SW480 (cell line): Measurements from ENCODE around the gene FIGLA.

Experiments
- DNase-seq: peaks from one replicate; pipeline ENCODE4 v3.0.0-alpha.2; 2016; ENCODE audit warnings: low spot score

Gene FIGLA, protein sequence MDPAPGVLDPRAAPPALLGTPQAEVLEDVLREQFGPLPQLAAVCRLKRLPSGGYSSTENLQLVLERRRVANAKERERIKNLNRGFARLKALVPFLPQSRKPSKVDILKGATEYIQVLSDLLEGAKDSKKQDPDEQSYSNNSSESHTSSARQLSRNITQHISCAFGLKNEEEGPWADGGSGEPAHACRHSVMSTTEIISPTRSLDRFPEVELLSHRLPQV

DNA sequence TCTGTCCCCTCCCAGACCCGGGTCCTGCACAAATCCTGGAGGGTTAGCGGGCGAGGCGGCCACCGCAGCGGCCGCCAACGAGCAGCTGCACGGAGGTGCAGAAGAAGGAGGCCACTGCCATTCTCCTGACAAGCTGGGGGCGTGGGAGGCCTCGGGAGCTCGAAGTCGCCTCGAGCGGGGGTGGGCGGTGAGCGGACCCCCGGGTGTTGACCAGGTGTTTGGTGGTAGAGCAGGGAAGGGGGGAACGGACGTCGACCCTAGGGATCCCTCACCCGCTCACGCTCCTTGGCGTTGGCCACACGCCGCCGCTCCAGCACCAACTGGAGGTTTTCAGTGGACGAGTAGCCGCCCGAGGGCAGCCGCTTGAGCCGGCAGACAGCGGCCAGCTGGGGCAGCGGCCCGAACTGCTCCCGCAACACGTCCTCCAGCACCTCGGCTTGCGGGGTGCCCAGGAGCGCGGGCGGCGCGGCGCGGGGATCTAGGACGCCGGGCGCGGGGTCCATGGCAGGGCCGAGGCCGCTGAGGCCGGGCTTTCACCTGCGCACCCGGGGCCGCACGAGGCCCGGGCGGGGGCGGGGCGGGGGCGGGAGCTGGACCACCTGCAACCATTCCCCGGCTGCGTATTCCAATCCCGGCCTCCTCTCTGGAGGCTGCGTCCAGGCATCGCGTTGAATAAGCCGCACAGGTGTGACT is at the start of gene FIGLA:
Gene FIGLA (minus strand): TSS at position 508 of the 693 bp plus-strand sequence. CDS start 5 bp downstream, at position 503.
- no peak for DNase-seq

DNA sequence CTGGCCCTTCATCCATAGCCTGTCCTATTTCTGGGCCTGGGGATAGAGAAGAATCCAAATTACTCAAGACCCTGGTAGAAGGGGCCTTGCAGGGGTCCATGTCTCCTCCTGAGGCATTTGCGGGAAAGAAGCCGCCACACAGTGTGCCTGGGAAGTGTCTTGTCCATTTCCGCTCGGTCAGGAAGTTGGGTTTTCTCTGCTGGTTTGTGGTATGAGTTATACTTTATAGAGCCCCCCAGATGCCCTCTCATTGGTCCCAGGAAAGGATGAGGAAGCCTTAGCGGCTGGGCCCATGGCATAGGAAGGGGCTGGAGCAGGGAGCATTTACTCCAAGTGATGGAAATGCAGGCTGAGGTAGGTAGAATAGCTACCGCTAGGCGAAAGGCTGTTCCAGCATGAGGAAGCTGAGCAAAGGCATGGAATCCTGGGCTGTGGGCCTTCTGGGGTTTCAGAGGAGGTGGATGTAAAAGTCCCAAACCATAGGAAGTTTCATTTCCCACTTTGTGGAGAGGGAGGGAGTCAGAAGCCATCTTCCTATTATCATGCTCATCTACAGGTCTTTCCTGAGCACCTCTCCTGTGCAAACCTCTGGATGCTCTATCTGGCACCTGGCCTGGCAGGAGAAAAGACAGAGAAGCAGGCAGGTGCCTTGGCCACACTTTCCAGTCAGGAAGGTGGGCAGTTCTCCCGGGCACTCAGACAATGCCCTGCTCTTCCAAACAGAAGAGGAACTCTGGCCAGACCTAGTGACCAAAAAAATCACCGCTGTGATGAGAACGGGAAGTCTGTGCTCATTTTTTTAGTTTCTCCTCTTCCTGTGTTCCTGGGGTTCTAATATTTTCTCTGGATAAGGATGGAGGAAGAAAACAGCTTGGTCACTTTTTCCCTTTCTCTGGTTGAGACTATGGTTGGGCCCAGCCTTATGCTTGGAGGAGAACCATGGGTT is 47.8 kb upstream of the FIGLA start:
- no peak for DNase-seq

DNA sequence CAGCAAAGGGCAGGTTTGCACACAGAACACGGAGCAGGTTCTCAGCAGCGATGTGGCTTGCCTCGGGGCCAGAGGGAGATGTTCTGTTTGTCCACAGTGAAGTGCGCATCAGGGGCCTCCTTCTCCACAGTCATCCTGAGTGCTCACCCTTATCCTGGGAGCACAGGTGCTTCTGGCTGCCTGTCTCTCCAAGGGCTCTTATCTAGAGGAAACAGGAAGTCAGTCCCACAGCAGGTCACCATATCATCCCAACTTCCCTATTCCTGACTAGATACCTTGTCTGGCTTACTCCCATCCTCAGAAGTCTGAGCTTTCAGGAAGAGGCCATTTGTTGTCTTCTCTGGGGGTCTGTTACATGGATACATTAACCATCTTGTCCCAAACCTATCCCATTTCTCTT is 45.2 kb upstream of the FIGLA start, which contains the start of gene CD207:
Gene CD207 (minus strand): TSS at position 174 of the 400 bp plus-strand sequence. CDS start 40 bp downstream, at position 134.
- DNase-seq, result no peak

DNA sequence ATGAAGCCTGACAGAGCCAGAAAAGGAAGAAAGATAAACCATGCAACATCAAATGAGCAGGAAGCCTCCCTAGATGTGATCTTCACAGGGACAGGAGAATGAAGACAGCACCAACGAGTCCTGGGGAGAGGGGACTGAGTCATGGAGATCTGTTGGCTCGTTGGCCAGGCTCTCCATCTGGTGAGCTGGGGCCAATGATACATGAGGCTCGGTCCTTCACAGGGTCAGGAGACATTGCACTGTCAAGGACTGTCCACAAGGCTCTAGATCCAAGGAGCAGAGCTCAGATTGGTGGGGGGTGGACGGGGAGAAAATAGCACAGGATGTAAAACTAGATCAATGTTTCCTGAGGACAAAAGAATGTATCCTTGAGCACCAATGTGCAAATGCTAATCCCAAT is 44.4 kb upstream of the FIGLA start:
- DNase-seq, result no peak

DNA sequence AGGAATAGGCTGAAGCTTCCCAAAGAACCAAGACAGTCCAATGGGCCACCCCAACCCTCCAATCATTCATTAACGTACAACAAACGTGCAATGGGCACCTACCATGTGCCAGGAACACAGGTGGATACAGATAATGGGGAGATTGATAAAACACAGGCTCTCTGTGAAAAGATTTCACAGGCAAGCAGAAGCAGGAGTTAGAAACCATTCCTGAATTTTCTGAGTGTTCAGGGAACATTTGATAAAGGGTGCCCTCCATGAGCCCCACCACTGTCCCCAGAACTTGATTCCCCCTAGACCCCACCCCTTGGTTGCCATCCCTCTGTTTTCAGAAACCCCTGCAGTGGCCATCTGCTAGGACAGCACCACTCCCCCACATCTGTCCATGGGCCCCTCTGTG is 43.7 kb upstream of the FIGLA start:
- DNase-seq, result no peak

DNA sequence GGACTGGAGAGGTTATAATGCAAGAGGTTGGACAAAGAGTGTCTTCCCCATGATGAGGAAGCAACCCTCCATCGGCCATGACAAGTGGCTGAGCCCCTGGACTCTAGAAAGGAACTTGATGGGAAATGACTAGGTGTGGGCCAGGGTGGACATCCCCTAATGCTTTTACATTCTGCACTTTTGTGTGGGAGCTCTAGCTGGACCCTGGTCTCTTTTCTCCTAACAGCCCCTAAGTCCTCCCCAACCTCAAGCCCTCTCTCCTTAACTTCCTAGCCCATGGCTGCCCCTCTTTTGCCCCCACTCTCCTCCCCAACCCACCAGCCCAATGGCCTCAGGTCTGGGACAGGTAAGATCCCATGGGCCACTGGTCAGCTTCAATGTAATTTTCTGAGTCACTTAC is 42.8 kb upstream of the FIGLA start:
- no peak for DNase-seq

DNA sequence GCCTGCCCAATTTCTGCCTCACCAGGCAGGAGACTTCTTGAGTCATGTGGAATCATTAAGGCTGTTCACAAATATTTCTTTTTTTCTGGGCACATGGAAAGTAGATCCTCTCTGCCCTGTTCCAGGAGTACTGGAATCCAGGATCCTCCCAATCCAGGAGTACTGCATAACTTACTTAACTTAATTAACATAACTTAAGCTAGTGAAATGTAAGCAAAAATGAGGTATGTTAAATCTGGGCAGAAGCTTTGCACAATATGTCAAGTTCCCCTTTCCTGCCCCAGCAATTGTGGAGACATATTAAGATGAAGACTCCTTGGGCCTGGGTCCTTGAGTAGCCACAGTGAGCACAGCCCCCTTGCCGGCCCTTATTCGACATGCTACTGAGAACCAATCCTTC is 41.9 kb upstream of the FIGLA start:
- DNase-seq, result no peak

DNA sequence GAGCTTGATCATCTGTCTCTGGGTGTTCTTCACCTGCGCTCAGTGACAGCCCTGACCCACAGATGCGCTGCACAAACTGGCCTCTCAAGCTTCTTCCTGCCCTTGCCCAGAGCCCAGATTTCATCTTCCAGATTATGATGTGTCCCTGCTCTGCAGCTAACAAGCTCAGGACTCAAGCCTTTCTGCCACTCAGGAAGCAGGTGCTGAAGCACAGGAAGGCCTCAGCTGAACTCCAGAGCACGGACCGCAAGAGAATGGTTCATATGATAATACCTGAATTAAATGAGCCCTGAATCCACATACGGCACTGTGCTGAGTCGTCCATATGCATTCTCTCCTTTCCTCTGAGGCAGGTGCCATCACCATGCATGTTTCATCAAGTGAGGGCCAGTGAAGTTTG is 41.4 kb upstream of the FIGLA start:
- DNase-seq, result no peak

DNA sequence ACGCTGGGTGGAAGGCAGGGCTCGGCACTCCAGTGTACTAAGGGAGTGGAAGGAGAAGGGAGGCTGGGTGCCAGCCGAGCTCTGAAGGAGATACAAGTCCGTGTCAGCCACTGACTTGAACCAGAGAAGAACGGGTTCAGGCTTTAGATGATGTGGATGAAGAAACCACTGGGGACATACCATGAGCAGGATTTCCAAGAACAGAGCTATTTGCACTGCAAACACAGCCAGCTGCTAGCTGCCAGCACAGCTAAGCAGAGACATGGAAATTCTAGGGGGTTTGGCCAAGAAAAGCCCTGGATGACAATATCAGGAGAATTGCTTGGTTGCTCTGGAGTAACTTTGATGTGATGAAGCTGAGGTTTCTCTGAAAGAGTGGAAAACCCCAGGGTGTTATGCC is 39.9 kb upstream of the FIGLA start:
- no peak for DNase-seq

DNA sequence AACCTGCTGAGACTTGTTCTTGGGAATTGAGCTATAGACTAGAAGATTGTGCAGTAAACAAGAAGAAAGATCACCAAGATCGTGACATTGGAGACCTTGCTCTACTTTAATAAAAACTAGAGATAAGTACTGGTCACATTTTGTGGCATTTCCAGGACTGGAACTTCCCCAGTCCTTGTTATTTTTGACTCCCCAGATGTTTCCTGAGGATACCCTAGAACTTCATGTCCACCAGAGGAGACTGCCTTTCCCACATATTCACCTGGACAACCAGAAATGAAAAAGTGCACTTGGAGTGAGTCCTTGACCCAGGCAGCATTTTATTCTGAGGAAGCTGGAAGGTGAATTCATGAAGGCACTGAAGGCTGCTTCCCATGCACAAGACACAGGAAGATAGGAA is 39.5 kb upstream of the FIGLA start:
- no peak for DNase-seq

DNA sequence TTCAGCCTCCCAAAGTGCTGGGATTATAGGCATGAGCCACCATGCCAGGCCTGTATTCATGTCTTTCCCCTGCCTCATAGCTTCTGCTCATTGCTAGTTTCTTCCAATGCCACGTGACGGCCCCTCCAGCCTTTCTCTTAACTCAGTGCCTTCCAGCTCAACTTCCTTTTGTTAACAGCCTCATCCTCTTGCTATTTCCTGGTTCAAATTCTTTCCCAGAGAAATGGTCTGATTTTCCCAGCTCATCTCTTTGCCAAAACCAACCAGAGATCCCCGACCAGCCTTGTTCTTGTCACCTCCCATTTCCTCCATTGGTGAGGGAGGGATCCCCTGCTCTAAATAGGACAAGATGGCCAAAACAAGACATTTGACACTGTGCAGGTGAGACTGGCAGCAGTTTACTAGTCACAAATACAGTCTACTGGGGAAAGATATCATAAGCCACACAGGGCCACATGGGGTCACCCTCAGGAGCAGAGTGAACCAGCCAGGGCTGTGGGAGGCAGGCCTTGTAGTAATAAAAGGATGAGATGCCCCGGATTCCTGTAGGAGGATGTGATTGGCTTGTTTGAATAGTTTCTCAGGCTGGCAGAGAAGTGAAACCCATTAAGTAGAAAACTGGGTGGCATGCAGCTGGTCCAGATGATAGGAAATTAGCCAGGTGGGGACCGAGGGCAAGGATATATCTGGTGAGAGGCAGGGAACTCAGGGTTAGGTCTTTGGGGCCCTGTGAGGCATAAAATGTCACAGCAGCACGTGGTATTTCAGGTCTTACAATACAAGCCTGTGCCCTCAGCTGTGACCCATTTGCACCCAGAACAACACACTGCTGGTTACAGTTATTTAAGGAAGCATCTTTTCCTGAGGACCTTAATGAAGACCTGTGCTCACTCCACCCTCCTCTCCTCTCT is 38.7 kb upstream of the FIGLA start:
- DNase-seq, result no peak

DNA sequence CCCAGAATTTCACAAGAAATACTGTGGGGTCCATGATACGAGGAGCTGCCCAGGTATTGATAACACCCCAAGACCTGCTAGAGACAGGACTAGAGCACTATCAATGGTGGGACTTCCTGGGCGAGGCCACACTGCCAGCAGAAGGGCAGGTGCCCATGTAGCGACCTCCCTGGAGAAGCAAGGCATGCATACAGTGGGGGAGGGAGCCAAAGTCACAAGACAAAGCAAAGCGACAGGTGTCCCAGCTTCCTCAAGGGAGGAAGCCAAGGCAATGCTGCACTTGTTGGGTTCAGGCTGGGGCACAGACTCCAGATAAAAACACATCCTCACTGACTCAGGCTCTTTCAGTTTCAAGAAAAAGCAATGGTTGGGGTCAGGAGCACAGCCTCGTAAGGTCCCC is 37.7 kb upstream of the FIGLA start:
- no peak for DNase-seq

DNA sequence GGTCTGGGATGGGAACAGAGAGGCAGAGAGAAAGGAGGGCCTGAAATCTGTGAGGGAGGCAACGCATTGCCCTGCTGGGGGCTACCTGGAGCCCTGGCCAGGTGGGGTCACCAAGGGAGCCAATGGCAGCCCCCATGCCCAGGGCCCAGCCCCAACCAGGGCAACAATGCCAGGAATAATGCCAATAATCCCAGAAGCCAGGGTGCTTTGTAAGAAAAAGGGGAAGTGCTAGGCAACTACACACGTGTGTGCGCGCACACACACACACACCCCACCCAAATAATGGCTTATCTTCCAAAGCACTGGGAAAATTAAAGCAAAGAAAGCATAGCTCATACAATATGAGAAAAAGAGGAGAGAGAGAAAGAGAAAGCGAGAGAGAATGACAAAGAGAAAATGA is 36.9 kb upstream of the FIGLA start:
- DNase-seq, result no peak

DNA sequence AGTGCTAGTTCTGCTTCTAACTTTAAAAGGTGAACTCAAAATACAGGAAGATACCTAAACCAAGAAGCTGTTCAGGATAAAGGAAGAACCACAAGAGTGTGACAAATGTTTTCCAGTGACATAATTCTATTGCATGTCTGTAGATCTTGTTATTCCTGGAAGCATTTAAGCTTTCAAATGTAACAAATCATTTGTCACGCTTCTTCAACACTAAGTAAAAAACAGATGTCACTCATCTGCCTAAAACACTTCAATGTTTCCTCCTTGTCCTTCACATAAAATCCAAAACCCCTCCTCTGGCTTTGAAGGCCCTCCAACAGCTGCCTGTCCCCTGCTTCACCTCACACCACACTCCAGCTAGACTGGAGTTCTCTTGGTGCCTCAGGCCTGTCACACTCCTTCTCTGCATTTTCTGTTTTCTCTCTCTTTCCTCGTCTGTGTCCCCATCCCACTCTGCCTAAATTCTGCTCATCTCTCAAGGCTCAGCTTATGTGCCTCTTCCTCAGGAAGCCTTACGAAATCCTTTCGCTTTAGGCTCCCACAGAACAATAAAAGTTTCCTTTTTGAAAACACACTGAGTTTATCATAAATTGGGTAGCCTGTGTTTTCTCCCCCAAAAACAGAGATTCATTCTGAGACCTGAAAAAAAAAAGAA is 36.4 kb upstream of the FIGLA start:
- no peak for DNase-seq

DNA sequence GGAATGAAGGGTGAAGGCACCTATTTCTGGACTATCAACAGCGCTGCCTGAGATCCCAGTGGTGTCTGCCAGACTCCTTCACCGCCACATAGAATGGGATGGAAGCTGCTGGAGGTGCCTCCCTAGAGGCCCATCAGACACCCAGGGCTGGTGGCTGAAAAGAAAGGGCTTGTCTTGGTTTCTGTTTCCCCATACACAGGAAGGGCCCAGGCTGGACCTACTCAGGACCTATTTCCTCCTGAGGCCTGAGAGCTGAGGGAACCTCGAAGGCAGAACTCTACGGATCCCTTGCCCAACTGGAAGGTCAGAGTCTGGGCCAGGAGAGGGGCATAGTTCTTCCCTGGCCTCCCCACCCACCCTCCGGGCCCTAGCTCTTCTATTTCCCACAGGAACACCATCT is 32.8 kb upstream of the FIGLA start:
- DNase-seq, result no peak

DNA sequence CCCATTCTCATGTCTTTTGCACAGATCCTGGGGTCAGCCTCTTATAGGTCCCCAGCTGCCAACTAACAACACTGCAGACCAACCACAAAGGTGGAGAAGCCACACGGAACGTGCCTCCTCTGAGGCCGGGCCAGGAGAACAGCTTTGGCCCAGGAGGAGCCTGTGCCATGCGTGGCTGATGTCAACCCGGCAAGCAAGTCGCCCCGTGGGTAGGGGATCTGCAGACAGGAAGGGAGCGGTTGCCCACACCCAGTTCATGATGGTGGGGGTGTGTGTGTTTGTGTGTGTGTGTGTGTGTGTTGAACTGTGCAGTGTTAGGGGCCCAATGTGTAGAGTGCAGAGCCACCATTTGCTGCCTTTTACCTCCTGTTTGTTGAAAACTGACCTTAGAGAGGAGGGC is 32.4 kb upstream of the FIGLA start:
- no peak for DNase-seq

DNA sequence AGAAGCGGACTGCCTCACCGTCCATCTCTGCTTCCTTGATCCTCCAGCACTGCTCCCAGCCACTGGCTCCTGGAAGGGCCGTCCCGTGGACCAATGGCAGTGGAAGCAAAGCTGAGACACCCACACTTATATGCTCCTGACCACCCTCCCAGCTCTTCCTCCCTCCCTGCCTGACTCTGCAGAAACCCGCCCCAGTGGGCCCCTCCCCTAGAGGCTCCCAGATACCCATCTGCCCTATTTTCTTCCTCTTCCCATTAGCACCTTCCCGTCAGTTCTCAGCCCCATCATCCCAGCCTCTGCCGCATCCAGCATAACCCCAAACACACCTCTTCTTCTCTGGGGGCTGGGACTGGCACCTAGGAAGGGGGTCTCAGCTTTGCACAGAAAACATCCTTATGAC is 30.1 kb upstream of the FIGLA start, which contains the start of gene CLEC4F:
Gene CLEC4F (minus strand): TSS at position 101 of the 400 bp plus-strand sequence. CDS start 76 bp downstream, at position 25.
- DNase-seq, result no peak

DNA sequence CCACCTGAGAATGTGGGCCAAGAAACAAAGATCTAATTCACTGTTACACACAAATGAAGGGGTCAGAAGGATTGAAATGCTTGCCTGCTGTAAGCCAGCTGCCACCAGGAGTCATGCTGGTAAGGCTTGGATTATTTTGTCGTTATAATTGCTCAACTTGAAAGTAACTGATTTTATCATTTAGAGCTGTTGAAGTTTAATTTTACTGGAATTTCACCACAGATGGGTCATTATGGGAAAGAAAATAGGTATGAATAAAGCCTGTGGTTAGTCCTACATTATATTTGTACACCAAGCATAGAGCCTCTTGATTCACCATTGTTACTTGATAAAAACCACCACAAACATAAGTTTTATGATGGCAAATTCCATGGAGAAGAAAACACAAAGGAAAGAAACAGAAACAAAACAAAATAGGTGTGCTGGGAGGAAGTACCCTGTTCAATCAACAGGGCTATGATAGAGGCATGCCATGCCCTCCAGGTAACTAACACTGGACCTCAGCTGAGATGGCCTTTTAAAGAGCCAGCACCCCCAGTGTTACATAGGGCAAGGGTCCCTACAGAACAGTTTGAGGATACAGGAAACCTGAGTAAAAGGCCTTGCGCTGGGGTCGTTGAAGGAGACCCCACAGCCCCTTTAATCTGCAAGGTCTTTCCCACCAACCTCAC is 27.0 kb upstream of the FIGLA start:
- peak; percentile 34 for DNase-seq

DNA sequence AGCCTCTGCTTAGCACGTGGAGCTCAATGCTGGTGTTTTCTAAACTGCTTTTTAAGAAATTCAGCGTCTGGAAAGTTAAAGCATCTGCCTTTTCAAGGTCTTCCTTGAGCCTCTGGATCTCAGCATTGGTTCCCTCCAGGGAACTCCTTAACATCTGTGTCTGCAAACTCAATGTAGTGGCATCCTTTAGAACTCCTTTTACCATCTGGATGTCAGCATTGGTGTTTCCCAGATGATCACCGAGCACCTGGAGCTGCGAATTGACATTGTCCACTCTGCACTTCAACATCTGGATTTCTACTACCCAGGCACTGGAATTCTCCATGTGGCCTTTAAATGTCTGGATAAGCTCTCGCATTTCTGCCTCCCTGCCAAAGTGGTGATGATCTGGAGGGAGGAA is 26.3 kb upstream of the FIGLA start:
- no peak for DNase-seq
